ENCODE results near the gene ZDHHC17.
"Not testable (repeated sequence)": the region's sequence is repeated elsewhere in the genome, so short reads cannot be mapped to it uniquely, and the experiment has no call there.

ZDHHC17 gene

GRCh38 chr12:76765598-76765997, 1.7 kb downstream of the ZDHHC17 start:
- Histone ChIP-seq H3K79me2 (peaks cover 49% of the 10 kb centered on the region), H3K4me2 (ENCODE audit: low read length) (peak overlapping the region; percentile 75), H3K4me1 (peaks cover 13% of the 10 kb centered on the region), H3K27ac (no peak overlapping the region), H3K27me3 (ENCODE audit: control insufficient read depth, insufficient read depth, low read length) (no peaks in the 10 kb centered on the region), H3K9me3 (ENCODE audit: control insufficient read depth, low read length) (no peaks in the 10 kb centered on the region), H3K9ac (no peak overlapping the region), H3K36me3 (ENCODE audit: control insufficient read depth, insufficient read depth, low read length) (no peaks in the 10 kb centered on the region), H3K4me3 (ENCODE audit: low read depth, low read length) (no peak overlapping the region), H2AFZ (no peak overlapping the region)
- TF ChIP-seq CTCF (IDR thresholded peaks at IDR 0.05) = no peak

- Histone ChIP-seq H3K9ac (no peak overlapping the region), H3K9me3 (ENCODE audit: control insufficient read depth, low read length) (no peaks in the 10 kb centered on the region), H3K27ac (no peak overlapping the region), H3K4me2 (ENCODE audit: low read length) (no peak overlapping the region), H3K79me2 (peaks cover 49% of the 10 kb centered on the region), H3K36me3 (ENCODE audit: control insufficient read depth, insufficient read depth, low read length) (no peaks in the 10 kb centered on the region), H3K4me1 (peaks cover 13% of the 10 kb centered on the region), H3K4me3 (ENCODE audit: low read depth, low read length) (no peak overlapping the region), H2AFZ (no peak overlapping the region), H3K27me3 (ENCODE audit: control insufficient read depth, insufficient read depth, low read length) (no peaks in the 10 kb centered on the region)
- TF ChIP-seq CTCF (IDR thresholded peaks at IDR 0.05) = no peak
Observed at GRCh38 chr12:76766161-76766560, 2.2 kb downstream of the ZDHHC17 start.

GRCh38 chr12:76768576-76768975, 4.7 kb downstream of the ZDHHC17 start:
- TF ChIP-seq CTCF (IDR thresholded peaks at IDR 0.05) = no peak
- Histone ChIP-seq H3K4me2 (ENCODE audit: low read length) (no peak overlapping the region), H3K27me3 (ENCODE audit: control insufficient read depth, insufficient read depth, low read length) (no peaks in the 10 kb centered on the region), H3K4me3 (ENCODE audit: low read depth, low read length) (no peak overlapping the region), H3K9ac (no peak overlapping the region), H3K9me3 (ENCODE audit: control insufficient read depth, low read length) (no peaks in the 10 kb centered on the region), H2AFZ (no peak overlapping the region), H3K27ac (no peak overlapping the region), H3K79me2 (peaks cover 58% of the 10 kb centered on the region), H3K4me1 (peaks cover 16% of the 10 kb centered on the region), H3K36me3 (ENCODE audit: control insufficient read depth, insufficient read depth, low read length) (no peaks in the 10 kb centered on the region)

- Histone ChIP-seq H3K4me2 (ENCODE audit: low read length) (no peak overlapping the region), H3K9ac (no peak overlapping the region), H3K4me1 (peaks cover 32% of the 10 kb centered on the region), H3K27ac (no peak overlapping the region), H3K9me3 (ENCODE audit: control insufficient read depth, low read length) (no peaks in the 10 kb centered on the region), H3K4me3 (ENCODE audit: low read depth, low read length) (no peak overlapping the region), H3K27me3 (ENCODE audit: control insufficient read depth, insufficient read depth, low read length) (no peaks in the 10 kb centered on the region), H3K79me2 (peaks cover 55% of the 10 kb centered on the region), H3K36me3 (ENCODE audit: control insufficient read depth, insufficient read depth, low read length) (no peaks in the 10 kb centered on the region), H2AFZ (no peak overlapping the region)
- TF ChIP-seq CTCF (IDR thresholded peaks at IDR 0.05) = no peak
Observed at GRCh38 chr12:76777765-76778216, 13.9 kb downstream of the ZDHHC17 start.

- no peak overlapping the region for H3K9ac ChIP-seq
- no peak overlapping the region for H3K4me2 ChIP-seq (ENCODE audit: low read length)
- H3K27me3 ChIP-seq (ENCODE audit: control insufficient read depth, insufficient read depth, low read length) = no peaks in the 10 kb centered on the region
- no peak overlapping the region for H3K4me3 ChIP-seq (ENCODE audit: low read depth, low read length)
- TF ChIP-seq CTCF (IDR thresholded peaks at IDR 0.05) = no peak
- H3K9me3 ChIP-seq (ENCODE audit: control insufficient read depth, low read length) = no peaks in the 10 kb centered on the region
- H2AFZ ChIP-seq = no peak overlapping the region
- H3K27ac ChIP-seq = no peak overlapping the region
- peaks cover 57% of the 10 kb centered on the region for H3K79me2 ChIP-seq
- H3K4me1 ChIP-seq = peaks cover 35% of the 10 kb centered on the region
- H3K36me3 ChIP-seq (ENCODE audit: control insufficient read depth, insufficient read depth, low read length) = no peaks in the 10 kb centered on the region
Observed at GRCh38 chr12:76778364-76778763, 14.4 kb downstream of the ZDHHC17 start.

- not testable (repeated sequence) for H3K36me3 ChIP-seq (ENCODE audit: control insufficient read depth, insufficient read depth, low read length); H3K4me2 ChIP-seq (ENCODE audit: low read length); H3K9me3 ChIP-seq (ENCODE audit: control insufficient read depth, low read length); H2AFZ ChIP-seq; H3K27ac ChIP-seq; H3K4me3 ChIP-seq (ENCODE audit: low read depth, low read length); H3K27me3 ChIP-seq (ENCODE audit: control insufficient read depth, insufficient read depth, low read length); H3K9ac ChIP-seq
- peaks cover 35% of the 10 kb centered on the region for H3K4me1 ChIP-seq
- H3K79me2 ChIP-seq = peaks cover 51% of the 10 kb centered on the region
Observed at GRCh38 chr12:76779310-76779709, 15.4 kb downstream of the ZDHHC17 start.

Data from parathyroid adenoma (tissue), 2 donors.